HG03060 (cell line): ENCODE results near the gene F10.
"Not testable (repeated sequence)": the region's sequence is repeated elsewhere in the genome, so short reads cannot be mapped to it uniquely, and the experiment has no call there.

ENCODE experiments used
- ATAC-seq: cut with Tn5 transposase; IDR thresholded peaks from one replicate; pipeline ENCODE4 v1.9.1; 2021; ENCODE audit warnings: low read depth, moderate number of reproducible peaks; ENCODE audit not compliant: unreplicated experiment

The F10 gene

GRCh38 chr13:113150550-113151365 lies 28.2 kb downstream of the F10 start:
- ATAC-seq = no peak

DNA sequence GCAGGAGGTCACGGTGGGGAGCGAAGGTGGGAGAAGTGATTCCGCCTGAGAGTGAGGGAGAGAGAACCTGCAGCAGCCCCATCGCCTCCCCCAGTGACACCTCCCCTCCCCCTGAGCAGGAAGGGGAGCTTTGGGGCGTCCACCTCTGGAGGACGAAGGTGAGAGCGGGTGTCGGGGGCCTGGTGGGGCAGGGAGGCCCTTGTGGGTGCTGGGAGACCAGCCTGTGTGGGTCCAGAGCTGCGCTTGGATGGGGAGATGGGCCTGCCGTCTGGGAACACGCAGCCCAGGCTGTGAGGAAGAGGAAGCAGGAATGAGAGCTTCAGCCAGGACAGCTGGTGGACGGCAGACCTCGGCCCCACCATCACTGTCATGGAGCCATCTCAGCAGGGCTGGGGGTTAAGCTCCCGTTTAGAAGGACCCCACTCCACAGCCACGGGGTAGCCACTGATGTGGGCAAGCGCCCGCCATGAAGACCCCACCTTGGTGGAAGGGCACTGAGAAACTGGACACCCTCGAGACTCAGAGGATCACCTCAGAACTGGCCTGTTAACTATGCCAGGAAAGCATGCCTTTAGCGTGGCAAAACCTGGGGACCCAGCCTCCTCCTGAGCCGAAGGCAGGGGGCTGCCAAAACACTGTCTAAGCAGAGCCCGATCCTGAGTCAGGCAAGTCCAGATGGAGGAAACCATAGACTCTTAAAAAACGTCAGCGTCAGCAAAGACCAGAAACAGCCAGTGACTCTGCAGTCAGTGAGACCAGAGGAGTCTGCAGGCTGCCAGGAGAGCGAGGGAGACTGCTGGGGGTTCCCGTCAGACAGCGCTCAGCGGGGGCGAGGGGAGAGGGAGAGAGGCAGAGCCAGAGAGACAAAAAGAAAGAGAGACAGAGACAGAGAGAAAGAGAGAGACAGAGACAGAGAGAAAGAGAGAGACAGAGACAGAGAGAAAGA lies 29.4 kb downstream of the F10 start:
- no peak for ATAC-seq

- ATAC-seq = no peak
Observed at GRCh38 chr13:113152691-113152983, 30.0 kb downstream of the F10 start.

- no peak for ATAC-seq
Observed at GRCh38 chr13:113152984-113153809, 30.6 kb downstream of the F10 start.

DNA sequence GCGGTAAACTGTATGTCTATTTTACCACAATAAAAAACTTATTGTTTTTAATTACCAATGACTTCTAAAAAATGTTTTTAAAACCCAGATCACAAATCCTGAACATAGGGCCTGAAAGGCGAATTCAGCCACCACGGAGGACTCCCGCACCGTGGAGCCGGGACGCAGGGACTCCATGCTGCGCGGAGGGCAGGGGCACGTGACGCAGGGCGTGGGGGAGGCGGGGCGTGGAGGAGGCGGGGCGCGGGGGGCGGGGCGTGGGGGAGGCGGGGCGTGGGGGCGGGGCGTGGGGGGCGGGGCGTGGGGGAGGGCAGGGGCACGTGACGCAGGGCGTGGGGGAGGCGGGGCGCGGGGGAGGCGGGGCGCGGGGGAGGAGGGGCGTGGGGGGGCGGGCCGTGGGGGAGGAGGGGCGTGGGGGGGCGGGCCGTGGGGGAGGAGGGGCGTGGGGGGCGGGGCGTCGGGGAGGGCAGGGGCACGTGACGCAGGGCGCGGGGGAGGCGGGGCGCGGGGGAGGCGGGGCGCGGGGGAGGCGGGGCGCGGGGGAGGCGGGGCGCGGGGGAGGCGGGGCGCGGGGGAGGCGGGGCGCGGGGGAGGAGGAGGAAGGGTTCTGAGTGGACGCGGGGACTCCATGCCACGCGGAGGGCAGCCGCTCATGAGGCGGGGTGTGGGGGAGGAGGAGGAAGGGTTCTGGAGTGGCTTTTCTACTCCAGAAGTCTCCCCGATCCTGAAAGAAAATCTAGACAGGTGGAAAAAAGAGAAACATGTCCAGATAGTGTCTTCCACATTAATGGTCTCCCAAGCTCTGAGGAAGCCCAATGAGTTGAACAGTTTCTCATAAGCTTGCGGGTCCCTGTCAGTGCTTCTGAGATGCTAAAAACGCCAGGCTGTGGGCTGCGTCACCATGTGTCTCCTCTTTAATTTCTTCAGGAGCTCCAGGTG lies 31.5 kb downstream of the F10 start:
- ATAC-seq = no peak

- ATAC-seq = no peak
Observed at GRCh38 chr13:113155201-113155600, 32.6 kb downstream of the F10 start.

GRCh38 chr13:113155982-113156655 lies 33.5 kb downstream of the F10 start:
- ATAC-seq = no peak

DNA sequence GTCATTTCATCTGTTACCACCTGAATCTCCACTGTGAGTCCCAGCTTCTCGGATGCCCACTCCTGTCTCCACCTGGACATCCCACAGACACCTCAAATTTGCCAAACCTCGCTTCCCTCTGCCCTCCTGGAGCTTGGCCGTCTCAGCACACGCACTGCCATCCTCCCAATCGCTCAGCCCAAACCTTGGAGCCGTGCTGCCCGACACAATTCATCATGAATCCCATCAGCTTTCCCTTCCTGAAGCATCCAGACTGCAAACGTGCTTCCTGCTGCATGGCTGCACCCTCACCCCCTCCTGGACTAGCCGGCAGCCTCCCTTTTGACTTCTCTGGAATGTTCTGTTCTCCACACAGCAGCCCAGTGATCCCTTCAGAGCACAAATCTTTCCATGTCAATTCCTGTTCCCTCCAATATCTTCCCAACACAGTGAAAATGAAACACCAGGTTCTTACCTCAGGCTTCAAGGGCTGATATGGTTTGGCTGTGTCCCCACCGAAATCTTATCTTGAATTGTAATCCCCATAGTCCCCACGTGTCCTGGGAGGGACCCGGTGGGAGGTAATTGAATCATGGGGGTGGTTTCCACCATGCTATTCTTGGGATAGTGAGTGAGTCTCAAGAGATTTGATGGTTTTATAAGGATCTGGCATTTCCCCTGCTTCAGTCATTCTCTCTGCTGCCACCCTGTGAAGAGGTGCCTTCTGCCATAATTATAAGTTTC lies 34.8 kb downstream of the F10 start:
- no peak for ATAC-seq

DNA sequence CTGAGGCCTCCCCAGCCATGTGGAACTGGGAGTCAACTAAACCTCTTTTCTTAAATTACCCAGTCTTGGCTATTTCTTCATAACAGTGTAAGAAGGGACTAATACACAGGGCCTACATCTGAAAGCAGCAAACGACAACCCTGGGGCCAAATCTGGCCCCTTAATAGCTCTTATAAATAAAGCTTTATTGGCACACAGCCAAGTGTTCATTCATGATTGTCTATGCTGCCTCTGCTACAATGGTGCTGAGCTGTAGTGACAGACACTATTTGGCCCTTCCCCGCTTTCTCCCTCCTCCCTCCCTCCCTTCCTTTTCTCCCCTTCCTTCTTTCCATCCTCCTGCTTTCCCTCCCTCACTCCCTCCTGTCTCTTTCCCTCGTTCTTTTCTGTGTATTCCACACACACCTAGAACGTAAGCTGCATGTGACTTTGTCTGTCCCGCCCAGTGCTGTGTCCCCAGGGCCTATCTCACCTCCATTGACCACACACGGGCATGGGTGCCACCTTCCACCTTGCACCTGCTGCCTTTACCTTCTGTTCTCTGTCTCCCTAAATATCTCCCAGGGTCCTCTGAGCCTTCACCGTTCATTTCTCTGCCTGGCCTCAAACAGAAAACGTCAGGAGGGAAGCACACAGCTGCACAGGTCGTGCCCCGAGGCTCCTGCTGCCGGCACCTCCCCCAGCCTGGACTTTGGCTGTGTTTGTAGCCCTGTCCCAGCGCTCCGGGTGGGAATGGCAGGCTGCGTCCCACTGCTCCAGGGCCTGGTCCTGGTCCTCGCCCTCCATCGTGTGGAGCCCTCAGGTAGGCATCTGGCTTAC lies 35.5 kb downstream of the F10 start, which contains the start of gene PROZ:
Gene PROZ (plus strand): TSS at position 720 of the 819 bp plus-strand sequence. CDS start 13 bp downstream, at position 733.
- no peak for ATAC-seq

- no peak for ATAC-seq
Observed at GRCh38 chr13:113158946-113159345, 36.3 kb downstream of the F10 start.

GRCh38 chr13:113159701-113160100 lies 37.1 kb downstream of the F10 start:
- no peak for ATAC-seq

- no peak for ATAC-seq
Observed at GRCh38 chr13:113160983-113161382, 38.4 kb downstream of the F10 start.

DNA sequence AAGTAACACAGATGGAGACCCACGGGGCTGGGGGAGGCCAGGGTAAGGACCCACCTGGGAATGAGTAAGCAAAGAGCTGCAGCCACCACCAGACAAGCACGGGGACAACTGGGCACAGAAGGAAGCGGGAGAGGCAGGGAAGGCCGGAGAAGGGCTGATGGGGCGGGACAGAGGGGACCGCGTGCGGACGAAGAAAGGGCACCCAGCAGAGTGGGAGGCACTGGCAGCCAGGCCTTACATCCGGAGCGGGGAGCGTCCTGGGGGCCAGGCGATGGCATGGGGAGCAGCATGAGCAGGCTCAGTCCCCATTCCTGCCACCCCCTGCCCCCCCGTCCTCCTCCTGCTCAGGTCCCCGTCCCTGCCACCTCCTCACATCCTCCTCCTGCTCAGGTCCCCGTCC lies 38.8 kb downstream of the F10 start:
- ATAC-seq = no peak

- not testable (repeated sequence) for ATAC-seq
Observed at GRCh38 chr13:113161975-113162374, 39.4 kb downstream of the F10 start.

DNA sequence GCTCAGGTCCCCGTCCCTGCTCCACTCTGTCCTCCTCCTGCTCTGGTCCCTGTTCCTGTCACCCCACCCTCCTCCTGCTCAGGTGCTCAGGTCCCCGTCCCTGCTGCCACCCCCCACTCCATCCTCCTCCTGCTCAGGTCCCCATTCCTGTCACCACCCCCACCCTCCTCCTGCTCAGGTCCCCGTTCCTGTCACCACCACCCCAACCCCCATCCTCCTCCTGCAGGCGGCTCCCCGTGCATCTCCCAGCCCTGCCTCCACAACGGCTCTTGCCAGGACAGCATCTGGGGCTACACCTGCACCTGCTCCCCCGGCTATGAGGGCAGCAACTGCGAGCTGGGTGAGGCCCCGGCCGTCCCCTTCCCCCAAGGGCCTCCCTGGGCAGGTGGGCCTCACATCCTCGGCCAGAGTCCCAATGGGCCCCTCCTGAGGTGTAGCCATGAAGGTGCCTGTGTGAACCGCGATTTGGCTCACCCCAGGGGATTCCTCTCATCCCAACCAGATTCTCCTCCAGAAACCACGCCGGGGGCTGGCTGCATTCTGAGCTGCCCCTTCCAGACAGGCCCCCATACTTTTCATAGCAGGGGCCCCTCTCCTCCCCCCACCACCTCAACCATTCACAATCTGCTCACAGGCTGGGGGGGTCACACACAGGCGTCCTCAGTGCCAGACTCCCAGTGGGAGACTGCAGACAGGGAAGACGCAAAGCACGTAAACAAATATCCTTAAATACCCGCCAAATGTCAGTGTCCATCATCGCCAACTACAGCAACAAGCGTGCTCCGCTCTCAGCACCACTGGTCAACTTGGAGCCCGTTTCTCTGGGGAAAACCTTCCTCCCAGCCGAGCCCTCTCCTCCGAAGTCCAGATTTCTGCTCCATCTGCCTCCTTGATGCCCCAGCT lies 40.4 kb downstream of the F10 start:
- ATAC-seq = no peak

DNA sequence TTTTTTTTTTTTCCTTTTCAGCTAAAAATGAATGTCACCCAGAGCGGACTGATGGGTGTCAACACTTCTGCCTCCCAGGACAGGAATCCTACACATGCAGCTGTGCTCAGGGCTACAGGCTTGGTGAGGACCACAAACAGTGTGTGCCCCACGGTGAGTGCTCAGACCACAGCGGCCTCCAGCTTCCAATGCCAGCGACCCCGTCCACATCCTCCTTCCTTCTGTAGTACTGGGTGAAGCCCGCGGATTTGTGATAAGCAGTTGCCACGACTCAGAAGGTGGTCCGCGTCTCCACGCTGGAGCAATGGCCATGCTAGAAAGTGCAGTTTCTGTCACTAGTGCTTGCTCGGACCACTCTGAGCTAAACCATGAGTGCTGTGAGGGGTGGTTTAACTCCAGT lies 41.9 kb downstream of the F10 start:
- no peak for ATAC-seq

GRCh38 chr13:113166266-113166665 lies 43.7 kb downstream of the F10 start:
- no peak for ATAC-seq
